H1 (cell line): ENCODE measurements around the gene DGCR6L. TPM values are rescaled to one million over a fixed set of nuclear protein-coding genes. Genes with fewer than 3 reads are reported as not detected.

Experiments used
- CHD1 ChIP-seq: IDR thresholded peaks from 2 replicates; pipeline ENCODE4 v1.6.1; 2012; ENCODE audit warnings: low read depth, low read length, improper control_type of control experiment
- CTBP2 ChIP-seq: IDR thresholded peaks from 2 replicates; pipeline ENCODE4 v1.7.0; 2011; ENCODE audit warnings: borderline replicate concordance, mild to moderate bottlenecking, moderate library complexity, mixed read lengths, low read length; ENCODE audit not compliant: insufficient read depth, insufficient read length
- JUND ChIP-seq: IDR thresholded peaks from 2 replicates; pipeline ENCODE4 v1.6.1; 2011; ENCODE audit warnings: mild to moderate bottlenecking, improper control_type of control experiment, low read length
- RFX5 ChIP-seq: IDR thresholded peaks from 2 replicates; pipeline ENCODE4 v1.6.1; 2011; ENCODE audit warnings: low read depth, low read length, improper control_type of control experiment, borderline replicate concordance
- polyA plus RNA-seq, 7 experiments: library from polyadenylated mRNA; depleted of rRNA in 3 of 7; stranded (reverse) in 5 of 7; unstranded in 2 of 7; fragments of >200 nt in 5 of 7; fragments of 200-250 nt in 2 of 7; gene quantifications; 1 replicate in 5 of 7; 2 replicates in 1 of 7; 4 replicates in 1 of 7; pipeline versions ENCODE4 v1.2.1 to v1.2.3, GENCODE V29; 2011 to 2013; ENCODE audit warnings: missing spikeins in 2 of 7, mixed read lengths in 2 of 7
- total RNA-seq: library from RNA; stranded (reverse); fragmentation: NEBNext Ultra II Directional; extraction: Animal tissue kit (Norgen Biotek cat#: 25700); gene quantifications from 2 replicates; pipeline ENCODE4 v1.2.1, GENCODE V29; 2021
- TF ChIP-seq, protein P1 (sequence below): IDR thresholded peaks from 2 replicates; pipeline ENCODE4 v1.6.1; 2012; ENCODE audit warnings: inconsistent platforms

The DGCR6L gene
- total and polyA plus RNA-seq, 2 of the 8 experiments (the other 6 are each of a cell fraction or from before 2014, with no cell fraction given): 43.6 to 72.6 TPM

DNA sequence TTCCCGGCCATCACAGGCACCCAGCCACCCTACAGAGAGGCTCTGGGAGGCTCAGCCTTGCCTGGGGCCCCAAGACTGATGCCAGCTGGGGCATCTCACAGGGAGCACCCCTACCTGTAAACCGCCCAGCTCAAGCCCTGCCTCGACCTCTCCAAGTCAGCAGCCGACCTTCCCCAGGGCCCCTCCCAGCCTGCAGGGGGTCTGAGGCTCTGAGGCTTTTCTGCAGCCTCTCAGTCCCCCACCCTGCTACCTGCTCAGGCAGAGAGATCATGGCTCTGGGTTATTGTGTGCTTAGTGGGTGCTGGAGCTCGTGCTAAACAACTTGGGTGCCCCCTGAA lies 28.6 kb downstream of the DGCR6L start (continued):
- no peak for TF ChIP-seq CTBP2
- TF ChIP-seq, protein P1, sequence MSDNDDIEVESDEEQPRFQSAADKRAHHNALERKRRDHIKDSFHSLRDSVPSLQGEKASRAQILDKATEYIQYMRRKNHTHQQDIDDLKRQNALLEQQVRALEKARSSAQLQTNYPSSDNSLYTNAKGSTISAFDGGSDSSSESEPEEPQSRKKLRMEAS: no peak
- no peak for TF ChIP-seq CHD1
- TF ChIP-seq RFX5: no peak
- no peak for TF ChIP-seq JUND
